HepG2 (cell line): Measurements from ENCODE around the gene ADGRV1. TPM values are rescaled to one million over a fixed set of nuclear protein-coding genes. Genes with fewer than 3 reads are reported as not detected.

Experiments used
- ATAC-seq: fragments of 200-7000 bp; cut with Tn5 transposase; 3 replicates; pipeline ENCODE4 v1.9.1; 2020; ENCODE audit warnings: mild to moderate bottlenecking, moderate library complexity
- BruUV-seq: library from RNA; stranded (reverse); fragments of 400-500 nt; replicated peaks from 2 replicates; lab custom pipeline; 2021; lab: Mats Ljungman, UMichigan
- CTCF ChIA-PET: fragments of 300-600 bp; formaldehyde crosslinking; extraction: SDS; loops from one replicate; lab custom pipeline; 2021; ENCODE audit warnings: low total read pairs, inconsistent platforms, low intra/inter-chr PET ratio; lab: Yijun Ruan, JAX
- POLR2A ChIA-PET: fragments of 350-600 bp; sonication (Branson Sonifier 250); formaldehyde crosslinking; loops from one replicate; lab custom pipeline; 2020; ENCODE audit warnings: antibody characterized with exemption, inconsistent platforms; lab: Yijun Ruan, JAX
- DNase-seq: peaks from one replicate; pipeline ENCODE4 v3.0.0-alpha.2; 2015; ENCODE audit warnings: low spot score
- FAIRE-seq: peaks from 3 replicates; lab custom pipeline; 2011; peaks lifted over from hg19 to GRCh38; lab: Jason Lieb, UNC
- H2AFZ ChIP-seq: one replicate; pipeline ENCODE4 v1.6.1; 2011; ENCODE audit warnings: low read length, inconsistent platforms
- H3K27ac ChIP-seq: fragments of 300-600 bp; 3 replicates; pipeline ENCODE4 v1.8.0; 2011; ENCODE audit warnings: mixed run types, mild to moderate bottlenecking, mixed read lengths, low read length, inconsistent platforms; ENCODE audit not compliant: insufficient read depth; ENCODE audit errors: extremely low read length
- H3K27me3 ChIP-seq, 2 experiments: fragments of 200-600 bp in 1 of 2; 2 replicates in 1 of 2; 3 replicates in 1 of 2; pipeline versions ENCODE4 v1.6.0 to v1.8.0; 2011; ENCODE audit warnings: low read length in 2 of 2, mild to moderate bottlenecking in 2 of 2, moderate library complexity in 2 of 2, inconsistent platforms in 1 of 2; ENCODE audit not compliant: insufficient read depth in 2 of 2, control insufficient read depth in 1 of 2
- H3K36me3 ChIP-seq, 2 experiments: fragments of 200-600 bp in 1 of 2; replicated peaks in 1 of 2; 2 replicates in 1 of 2; 3 replicates in 1 of 2; pipeline versions ENCODE4 v1.5.1 to v1.8.0; 2011; ENCODE audit warnings: low read length in 2 of 2, inconsistent platforms in 1 of 2; ENCODE audit not compliant: insufficient read depth in 2 of 2, control insufficient read depth in 1 of 2
- H3K4me1 ChIP-seq: 2 replicates; pipeline ENCODE4 v1.5.1; 2012; ENCODE audit warnings: low read length, inconsistent platforms; ENCODE audit not compliant: insufficient read depth
- H3K4me2 ChIP-seq: 2 replicates; pipeline ENCODE4 v1.6.0; 2011; ENCODE audit warnings: low read depth, low read length, inconsistent platforms
- H3K4me3 ChIP-seq, 3 experiments: fragments of 200-600 bp in 1 of 3; sonication (generic), shearing (Covaris generic) in 1 of 3; replicated peaks in 1 of 3; 2 replicates each; pipeline ENCODE4 v1.5.1; 2011 to 2016; ENCODE audit warnings: low read length in 3 of 3, inconsistent platforms in 2 of 3, low read depth in 2 of 3, mild to moderate bottlenecking in 2 of 3, control low read depth in 1 of 3, mixed read lengths in 1 of 3; ENCODE audit not compliant: insufficient read depth in 1 of 3
- H3K79me2 ChIP-seq: one replicate; pipeline ENCODE4 v1.6.1; 2011; ENCODE audit warnings: low read length, inconsistent platforms; ENCODE audit not compliant: insufficient read depth
- H3K9ac ChIP-seq: 2 replicates; pipeline ENCODE4 v1.6.0; 2011; ENCODE audit warnings: mild to moderate bottlenecking, low read depth, low read length, inconsistent platforms; ENCODE audit not compliant: insufficient read depth
- H3K9me3 ChIP-seq: 2 replicates; pipeline ENCODE4 v1.5.1; 2012; ENCODE audit warnings: mild to moderate bottlenecking, low read length
- H4K20me1 ChIP-seq: 2 replicates; pipeline ENCODE4 v1.6.0; 2011; ENCODE audit warnings: inconsistent platforms, mild to moderate bottlenecking, low read length, moderate library complexity; ENCODE audit not compliant: insufficient read depth
- CREBL2 ChIP-seq: sonication (generic); formaldehyde crosslinking; IDR thresholded peaks from 2 replicates; pipeline ENCODE4 v1.8.1; 2023; ENCODE audit warnings: missing genetic modification reagents, mild to moderate bottlenecking, borderline replicate concordance
- FOXK1 ChIP-seq: sonication (generic); formaldehyde crosslinking; IDR thresholded peaks from 2 replicates; pipeline ENCODE4 v1.4.0; 2020; ENCODE audit warnings: low read depth, missing genetic modification reagents, borderline replicate concordance
- NBN ChIP-seq: fragments of 450-650 bp; conservative IDR thresholded peaks from 2 replicates; pipeline ENCODE4 v1.6.1; 2017
- RARG ChIP-seq: sonication (generic); formaldehyde crosslinking; IDR thresholded peaks from 2 replicates; pipeline ENCODE4 v1.4.0; 2020; ENCODE audit warnings: low read depth, mild to moderate bottlenecking, missing genetic modification reagents
- RBM39 ChIP-seq: fragments of 200-400 bp; formaldehyde crosslinking; IDR thresholded peaks from one replicate; pipeline ENCODE4 v1.6.1; 2018; ENCODE audit warnings: antibody characterized with exemption, mild to moderate bottlenecking, low read depth, low read length; ENCODE audit not compliant: poor library complexity, severe bottlenecking
- RNF219 ChIP-seq: sonication (generic); formaldehyde crosslinking; IDR thresholded peaks from 2 replicates; pipeline ENCODE4 v1.5.0; 2020; ENCODE audit warnings: mild to moderate bottlenecking, missing genetic modification reagents
- SP5 ChIP-seq: IDR thresholded peaks from 2 replicates; pipeline ENCODE4 v1.6.1; 2016; ENCODE audit warnings: low read depth, borderline replicate concordance
- THAP8 ChIP-seq: sonication (generic); formaldehyde crosslinking; IDR thresholded peaks from 2 replicates; pipeline ENCODE4 v1.5.1; 2020; ENCODE audit warnings: missing genetic modification reagents, mild to moderate bottlenecking, borderline replicate concordance
- TIGD3 ChIP-seq: sonication (generic); formaldehyde crosslinking; IDR thresholded peaks from 2 replicates; pipeline ENCODE4 v1.5.1; 2020; ENCODE audit warnings: mild to moderate bottlenecking, missing genetic modification reagents, borderline replicate concordance
- ZBTB7B ChIP-seq: sonication (generic); formaldehyde crosslinking; IDR thresholded peaks from 2 replicates; pipeline ENCODE4 v1.4.0; 2020; ENCODE audit warnings: missing genetic modification reagents
- ZNF160 ChIP-seq: sonication (generic); formaldehyde crosslinking; IDR thresholded peaks from 2 replicates; pipeline ENCODE4 v1.8.0; 2022; ENCODE audit warnings: mild to moderate bottlenecking, inconsistent platforms, missing genetic modification reagents
- ZNF234 ChIP-seq: sonication (generic); formaldehyde crosslinking; conservative IDR thresholded peaks from 2 replicates; pipeline ENCODE4 v1.5.1; 2020; ENCODE audit warnings: mild to moderate bottlenecking, missing genetic modification reagents
- ZNF549 ChIP-seq: sonication (generic); formaldehyde crosslinking; IDR thresholded peaks from 2 replicates; pipeline ENCODE4 v1.5.0; 2020; ENCODE audit warnings: missing genetic modification reagents
- ZNF879 ChIP-seq: sonication (generic); formaldehyde crosslinking; IDR thresholded peaks from 2 replicates; pipeline ENCODE4 v1.8.1; 2023; ENCODE audit warnings: missing genetic modification reagents
- WGBS: methylation state at CpG from one replicate; pipeline ENCODE4 v1.1.6; 2017; ENCODE audit warnings: low lambda C conversion rate; 5-methylcytosine and 5-hydroxymethylcytosine counted together
- in situ Hi-C: cut with HindIII; loops from 2 replicates; pipeline ENCODE4 v1.10.0; 2017; ENCODE audit warnings: low pct_unique_long_range_greater_than_20kb; ENCODE audit not compliant: extremely low pct_ligation_motif_present
- intact Hi-C: fragments of 100-400 bp; cut with micrococcal nuclease; formaldehyde crosslinking; loops from one replicate; pipeline ENCODE4 v1.10.0; 2022; ENCODE audit not compliant: unreplicated experiment
- polyA plus RNA-seq, 8 experiments: library from polyadenylated mRNA; depleted of rRNA in 3 of 8; stranded (reverse) in 7 of 8; unstranded in 1 of 8; fragments of >200 nt; fragmentation: Illumina TruSeq in 4 of 8; extraction: Trizol in 4 of 8; gene quantifications; 2 replicates each; pipeline versions ENCODE4 v1.2.1 to v1.2.3, GENCODE V29; 2011 to 2016; ENCODE audit warnings: low read depth in 4 of 8, missing spikeins in 1 of 8, mixed read lengths in 1 of 8; ENCODE audit not compliant: insufficient read depth in 1 of 8
- total RNA-seq, 5 experiments: library from RNA; depleted of rRNA; stranded (reverse); fragments of >200 nt; fragmentation: Illumina TruSeq; extraction: Trizol; gene quantifications; 2 replicates each; pipeline ENCODE4 v1.2.3, GENCODE V29; 2016; ENCODE audit warnings: low read depth in 1 of 5

Gene ADGRV1
- total and polyA plus RNA-seq, 2 of the 13 experiments (the other 11 are each of a cell fraction or from before 2014, with no cell fraction given), result 1.7 to 3.9 TPM

DNA sequence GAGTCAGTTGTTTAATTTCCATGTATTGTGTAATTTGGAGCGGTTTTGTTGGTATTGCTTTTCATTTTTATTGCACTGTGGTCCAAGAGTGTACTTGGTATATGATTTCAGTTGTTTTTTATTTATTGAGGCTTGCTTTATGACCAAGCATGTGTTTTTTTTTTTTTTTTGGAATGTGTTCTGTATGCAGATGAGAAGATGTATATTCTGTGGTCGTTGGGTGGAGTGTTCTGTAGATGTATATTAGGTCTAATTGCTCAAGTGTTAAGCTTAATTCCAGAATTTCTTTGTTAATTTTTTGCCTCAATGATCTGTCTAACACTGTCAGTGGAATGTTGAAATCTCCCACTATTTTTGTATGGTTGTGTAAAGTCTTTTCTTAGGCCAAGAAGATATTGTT, 23.4 kb downstream of the ADGRV1 start:
- H4K20me1 ChIP-seq, result no peaks in the 10 kb centered on the region
- H2AFZ ChIP-seq, result no peak overlapping the region
- TF ChIP-seq ZNF234 (CRISPR knock-in tag) (no peak), NBN (no peak), RBM39 (no peak)
- no peak overlapping the region for H3K27ac ChIP-seq
- intact Hi-C loops (no loop called here), in situ Hi-C loops (no loop called here)
- no peaks in the 10 kb centered on the region for H3K36me3 ChIP-seq
- BruUV-seq, result no TSS peak
- no peak overlapping the region for H3K9ac ChIP-seq
- no peaks in the 10 kb centered on the region for H3K27me3 ChIP-seq
- CTCF ChIA-PET, result no interaction called here
- FAIRE-seq, result no peak
- no peaks in the 10 kb centered on the region for H3K9me3 ChIP-seq
- H3K4me3 ChIP-seq, result no peak overlapping the region
- 1% methylated on average over 2 of the region's 2 CpGs for WGBS
- ATAC-seq, result no peak
- POLR2A ChIA-PET, result no interaction called here
- H3K4me2 ChIP-seq, result no peak overlapping the region
- DNase-seq, result no peak
- H3K4me1 ChIP-seq, result no peaks in the 10 kb centered on the region
- no peaks in the 10 kb centered on the region for H3K79me2 ChIP-seq

GRCh38 chr5:90585337-90585986, 26.9 kb downstream of the ADGRV1 start:
- no peaks in the 10 kb centered on the region for H3K9me3 ChIP-seq
- no peak overlapping the region for H3K9ac ChIP-seq
- H3K79me2 ChIP-seq, result no peaks in the 10 kb centered on the region
- no peak for FAIRE-seq
- no peak overlapping the region for H3K27ac ChIP-seq
- no peak for ATAC-seq
- in situ Hi-C loops (no loop called here), intact Hi-C loops (no loop called here)
- no peak overlapping the region for H2AFZ ChIP-seq
- no peaks in the 10 kb centered on the region for H3K4me1 ChIP-seq
- WGBS, result 2% methylated on average over 7 of the region's 7 CpGs
- no TSS peak for BruUV-seq
- H4K20me1 ChIP-seq, result no peaks in the 10 kb centered on the region
- DNase-seq, result no peak
- ChIA-PET CTCF (no interaction called here), POLR2A (no interaction called here)
- no peaks in the 10 kb centered on the region for H3K27me3 ChIP-seq
- H3K4me2 ChIP-seq, result no peak overlapping the region
- H3K4me3 ChIP-seq, result no peak overlapping the region
- H3K36me3 ChIP-seq, result no peaks in the 10 kb centered on the region
- TF ChIP-seq ZNF549 (no peak), ZNF879 (no peak), RNF219 (no peak), RARG (no peak), SP5 (CRISPR knock-in tag) (no peak), ZBTB7B (CRISPR knock-in tag) (no peak), THAP8 (CRISPR knock-in tag) (no peak), ZNF160 (CRISPR knock-in tag) (no peak), CREBL2 (CRISPR knock-in tag) (no peak), TIGD3 (CRISPR knock-in tag) (no peak), FOXK1 (no peak)
